ENCODE results near the gene SMYD1. TPM values are rescaled to one million over a fixed set of nuclear protein-coding genes. Genes with fewer than 3 reads are reported as not detected.

SMYD1 gene
- total and polyA plus RNA-seq, 2 donors from 2014 or later: not detected

GRCh38 chr2:88060907-88061275 lies 6.7 kb upstream of the SMYD1 start:
- intact Hi-C loops (cut with DNase I): no loop called here
- FAIRE-seq (no peak), DNase-seq (no peak)
- Histone ChIP-seq H3K9me3 (ENCODE audit: control insufficient read depth in 2 of 3, insufficient read depth in 1 of 3, low read length in 3 of 3) (no peaks in the 10 kb centered on the region), H3K27me3 (ENCODE audit: control insufficient read depth, insufficient read depth, low read length) (no peaks in the 10 kb centered on the region), H3K9ac (ENCODE audit: low read length in 3 of 3) (no peak overlapping the region), H3K27ac (ENCODE audit: low read depth in 2 of 2, low read length in 2 of 2) (no peak overlapping the region), H3K4me1 (ENCODE audit: control insufficient read depth in 2 of 3, insufficient read depth in 2 of 3, low read depth in 1 of 3, low read length in 3 of 3) (peaks cover 0 to 5% (median 0%) of the 10 kb centered on the region in 3 donors), H3K36me3 (ENCODE audit: control insufficient read depth in 2 of 3, insufficient read depth in 3 of 3, low read length in 3 of 3) (no peaks in the 10 kb centered on the region), H3K4me3 (ENCODE audit: low read length in 3 of 3) (no peak overlapping the region)
- TF ChIP-seq, protein P1, sequence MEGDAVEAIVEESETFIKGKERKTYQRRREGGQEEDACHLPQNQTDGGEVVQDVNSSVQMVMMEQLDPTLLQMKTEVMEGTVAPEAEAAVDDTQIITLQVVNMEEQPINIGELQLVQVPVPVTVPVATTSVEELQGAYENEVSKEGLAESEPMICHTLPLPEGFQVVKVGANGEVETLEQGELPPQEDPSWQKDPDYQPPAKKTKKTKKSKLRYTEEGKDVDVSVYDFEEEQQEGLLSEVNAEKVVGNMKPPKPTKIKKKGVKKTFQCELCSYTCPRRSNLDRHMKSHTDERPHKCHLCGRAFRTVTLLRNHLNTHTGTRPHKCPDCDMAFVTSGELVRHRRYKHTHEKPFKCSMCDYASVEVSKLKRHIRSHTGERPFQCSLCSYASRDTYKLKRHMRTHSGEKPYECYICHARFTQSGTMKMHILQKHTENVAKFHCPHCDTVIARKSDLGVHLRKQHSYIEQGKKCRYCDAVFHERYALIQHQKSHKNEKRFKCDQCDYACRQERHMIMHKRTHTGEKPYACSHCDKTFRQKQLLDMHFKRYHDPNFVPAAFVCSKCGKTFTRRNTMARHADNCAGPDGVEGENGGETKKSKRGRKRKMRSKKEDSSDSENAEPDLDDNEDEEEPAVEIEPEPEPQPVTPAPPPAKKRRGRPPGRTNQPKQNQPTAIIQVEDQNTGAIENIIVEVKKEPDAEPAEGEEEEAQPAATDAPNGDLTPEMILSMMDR (IDR thresholded peaks at IDR 0.05; ENCODE audit: borderline replicate concordance, extremely low read depth, insufficient read depth): no peak

- Histone ChIP-seq H3K27ac (ENCODE audit: low read depth in 2 of 2, low read length in 2 of 2) (no peak overlapping the region), H3K27me3 (ENCODE audit: control insufficient read depth, insufficient read depth, low read length) (no peaks in the 10 kb centered on the region)
These were observed 6.3 kb upstream of the SMYD1 start for GRCh38 chr2:88061295-88061694.

GRCh38 chr2:88066543-88066942 lies 1.1 kb upstream of the SMYD1 start:
- H3K27me3 ChIP-seq (ENCODE audit: control insufficient read depth, insufficient read depth, low read length): no peaks in the 10 kb centered on the region
- no peaks in the 10 kb centered on the region for H3K4me1 ChIP-seq (ENCODE audit: control insufficient read depth in 2 of 3, insufficient read depth in 2 of 3, low read depth in 1 of 3, low read length in 3 of 3)
- H3K4me3 ChIP-seq (ENCODE audit: low read length in 3 of 3): no peak overlapping the region
- no peak for FAIRE-seq
- no peak overlapping the region for H3K27ac ChIP-seq (ENCODE audit: low read depth in 2 of 2, low read length in 2 of 2)
- H3K9ac ChIP-seq (ENCODE audit: low read length in 3 of 3): no peak overlapping the region
- intact Hi-C loops (cut with DNase I): no loop called here
- H3K36me3 ChIP-seq (ENCODE audit: control insufficient read depth in 2 of 3, insufficient read depth in 3 of 3, low read length in 3 of 3): no peaks in the 10 kb centered on the region
- TF ChIP-seq, protein P1 (IDR thresholded peaks at IDR 0.05; ENCODE audit: borderline replicate concordance, extremely low read depth, insufficient read depth): no peak
- DNase-seq: no peak
- H3K9me3 ChIP-seq (ENCODE audit: control insufficient read depth in 2 of 3, insufficient read depth in 1 of 3, low read length in 3 of 3): no peaks in the 10 kb centered on the region

More at GRCh38 chr2:88061295-88061694, 6.3 kb upstream of the SMYD1 start:
- H3K36me3 ChIP-seq (ENCODE audit: control insufficient read depth in 2 of 3, insufficient read depth in 3 of 3, low read length in 3 of 3): no peaks in the 10 kb centered on the region
- FAIRE-seq (no peak), DNase-seq (no peak)
- TF ChIP-seq, protein P1 (IDR thresholded peaks at IDR 0.05; ENCODE audit: borderline replicate concordance, extremely low read depth, insufficient read depth): no peak
- no peak overlapping the region for H3K4me3 ChIP-seq (ENCODE audit: low read length in 3 of 3)
- H3K4me1 ChIP-seq (ENCODE audit: control insufficient read depth in 2 of 3, insufficient read depth in 2 of 3, low read depth in 1 of 3, low read length in 3 of 3): peaks cover 0 to 1% (median 0%) of the 10 kb centered on the region in 3 donors
- H3K9ac ChIP-seq (ENCODE audit: low read length in 3 of 3): no peak overlapping the region
- H3K9me3 ChIP-seq (ENCODE audit: control insufficient read depth in 2 of 3, insufficient read depth in 1 of 3, low read length in 3 of 3): no peaks in the 10 kb centered on the region
- intact Hi-C loops (cut with DNase I): no loop called here

GRCh38 chr2:88067189-88067588 lies 436 bp upstream of the SMYD1 start:
- intact Hi-C loops (cut with DNase I): no loop called here
- FAIRE-seq: no peak

More at GRCh38 chr2:88067189-88067588, 436 bp upstream of the SMYD1 start:
- no peak for DNase-seq
- Histone ChIP-seq H3K27me3 (ENCODE audit: control insufficient read depth, insufficient read depth, low read length) (no peaks in the 10 kb centered on the region), H3K36me3 (ENCODE audit: control insufficient read depth in 2 of 3, insufficient read depth in 3 of 3, low read length in 3 of 3) (no peaks in the 10 kb centered on the region), H3K27ac (ENCODE audit: low read depth in 2 of 2, low read length in 2 of 2) (no peak overlapping the region), H3K4me3 (ENCODE audit: low read length in 3 of 3) (no peak overlapping the region), H3K4me1 (ENCODE audit: control insufficient read depth in 2 of 3, insufficient read depth in 2 of 3, low read depth in 1 of 3, low read length in 3 of 3) (no peaks in the 10 kb centered on the region), H3K9ac (ENCODE audit: low read length in 3 of 3) (no peak overlapping the region), H3K9me3 (ENCODE audit: control insufficient read depth in 2 of 3, insufficient read depth in 1 of 3, low read length in 3 of 3) (no peaks in the 10 kb centered on the region)
- TF ChIP-seq, protein P1 (IDR thresholded peaks at IDR 0.05; ENCODE audit: borderline replicate concordance, extremely low read depth, insufficient read depth): no peak
